ENCODE results near the gene SATL1.

SATL1 gene

DNA sequence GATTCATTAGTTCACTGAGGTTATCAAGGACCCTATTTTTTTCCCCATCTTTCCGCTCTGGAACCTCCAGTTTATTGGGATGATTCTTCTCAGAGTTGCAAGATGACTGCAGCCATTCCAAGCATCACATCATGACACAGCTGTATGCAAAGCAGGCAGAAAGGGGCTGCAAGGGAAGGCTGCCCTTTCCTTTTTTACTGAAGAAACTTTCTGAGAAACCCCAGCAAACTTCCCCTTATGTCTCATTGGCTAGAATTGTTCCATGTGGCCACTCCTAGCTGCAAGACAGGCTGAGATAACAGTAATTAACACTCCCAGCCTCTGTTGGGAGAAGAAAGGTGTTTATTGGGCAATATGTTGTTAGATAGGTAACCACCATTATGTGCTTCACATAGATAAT, 102.6 kb downstream of the SATL1 start:
- CTCF ChIA-PET = no interaction called here
- TF ChIP-seq, protein P1, sequence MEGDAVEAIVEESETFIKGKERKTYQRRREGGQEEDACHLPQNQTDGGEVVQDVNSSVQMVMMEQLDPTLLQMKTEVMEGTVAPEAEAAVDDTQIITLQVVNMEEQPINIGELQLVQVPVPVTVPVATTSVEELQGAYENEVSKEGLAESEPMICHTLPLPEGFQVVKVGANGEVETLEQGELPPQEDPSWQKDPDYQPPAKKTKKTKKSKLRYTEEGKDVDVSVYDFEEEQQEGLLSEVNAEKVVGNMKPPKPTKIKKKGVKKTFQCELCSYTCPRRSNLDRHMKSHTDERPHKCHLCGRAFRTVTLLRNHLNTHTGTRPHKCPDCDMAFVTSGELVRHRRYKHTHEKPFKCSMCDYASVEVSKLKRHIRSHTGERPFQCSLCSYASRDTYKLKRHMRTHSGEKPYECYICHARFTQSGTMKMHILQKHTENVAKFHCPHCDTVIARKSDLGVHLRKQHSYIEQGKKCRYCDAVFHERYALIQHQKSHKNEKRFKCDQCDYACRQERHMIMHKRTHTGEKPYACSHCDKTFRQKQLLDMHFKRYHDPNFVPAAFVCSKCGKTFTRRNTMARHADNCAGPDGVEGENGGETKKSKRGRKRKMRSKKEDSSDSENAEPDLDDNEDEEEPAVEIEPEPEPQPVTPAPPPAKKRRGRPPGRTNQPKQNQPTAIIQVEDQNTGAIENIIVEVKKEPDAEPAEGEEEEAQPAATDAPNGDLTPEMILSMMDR (IDR thresholded peaks at IDR 0.05; ENCODE audit: control extremely low read depth, extremely low read depth, low read depth, missing control alignments) = no peak
- POLR2A ChIA-PET = no interaction called here
- DNase-seq (ENCODE audit: extremely low spot score) = no peak

DNA sequence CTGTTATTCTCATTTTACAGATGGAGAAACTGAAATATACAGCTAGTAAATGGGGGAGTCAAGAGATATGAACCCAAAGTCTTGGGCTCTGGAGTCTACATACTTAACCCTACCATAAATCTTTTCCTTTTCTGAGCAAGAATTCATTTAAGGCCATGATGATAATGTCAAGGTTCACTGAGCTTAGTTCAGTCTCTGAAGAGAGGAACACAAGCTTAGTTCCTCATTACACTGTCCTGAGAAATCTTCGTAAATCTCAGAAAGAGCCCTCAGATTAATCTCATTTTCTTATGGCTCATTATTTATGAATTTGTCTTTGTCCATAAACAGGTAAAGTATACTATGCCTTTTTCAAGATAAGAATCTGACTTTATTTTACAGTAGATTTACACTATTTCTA, 104.2 kb downstream of the SATL1 start:
- TF ChIP-seq, protein P1 (IDR thresholded peaks at IDR 0.05; ENCODE audit: control extremely low read depth, extremely low read depth, low read depth, missing control alignments) = no peak
- POLR2A ChIA-PET = no interaction called here
- CTCF ChIA-PET = no interaction called here
- DNase-seq (ENCODE audit: extremely low spot score) = no peak

DNA sequence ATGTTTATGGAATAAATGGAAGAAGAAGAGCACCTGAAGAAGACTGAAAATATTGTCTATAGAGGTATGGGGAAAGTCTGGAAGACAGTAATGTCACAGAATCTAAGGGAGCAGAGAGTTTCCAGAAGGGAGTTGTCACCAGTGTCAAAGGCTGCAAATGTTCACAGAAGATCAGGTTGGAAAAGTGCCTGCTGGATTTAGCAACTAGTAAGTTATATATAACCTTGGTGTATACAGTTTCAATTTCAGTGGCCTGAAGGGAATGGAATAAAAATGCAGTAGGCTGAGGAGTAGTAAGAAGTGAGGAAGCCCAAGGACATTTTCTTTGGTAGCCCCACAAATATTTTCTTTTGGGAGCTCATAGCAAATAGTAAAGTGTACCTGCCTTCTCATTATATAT, 107.2 kb downstream of the SATL1 start:
- POLR2A ChIA-PET = no interaction called here
- DNase-seq (ENCODE audit: extremely low spot score) = no peak
- CTCF ChIA-PET = no interaction called here
- TF ChIP-seq, protein P1 (IDR thresholded peaks at IDR 0.05; ENCODE audit: control extremely low read depth, extremely low read depth, low read depth, missing control alignments) = no peak

DNA sequence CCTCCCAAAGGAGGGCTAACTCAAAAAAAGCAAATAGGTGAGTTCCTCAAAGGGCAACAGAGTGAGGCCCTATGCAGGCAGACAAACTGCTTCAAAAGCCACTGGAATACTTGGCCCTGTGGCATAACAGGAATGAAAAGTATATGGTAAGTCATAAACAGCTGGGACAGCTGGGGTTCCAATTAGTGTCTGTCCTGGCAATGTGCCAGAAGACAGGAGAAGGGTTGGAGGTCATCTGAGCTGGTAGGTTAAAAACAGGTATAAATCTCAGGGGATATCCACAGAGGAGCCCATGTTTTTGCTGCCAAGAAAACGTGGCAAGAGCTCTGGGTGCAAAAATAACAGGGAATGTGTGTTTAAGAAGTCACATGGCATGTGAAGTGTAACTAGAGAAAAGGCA, 128.3 kb downstream of the SATL1 start:
- CTCF ChIA-PET = interaction anchor here (1.0 kb wide), 1 partner anchor 430 kb away, joined by 4 read pairs; no protein-coding TSS in a partner anchor
- DNase-seq (ENCODE audit: extremely low spot score) = no peak
- TF ChIP-seq, protein P1 (IDR thresholded peaks at IDR 0.05; ENCODE audit: control extremely low read depth, extremely low read depth, low read depth, missing control alignments) = no peak
- POLR2A ChIA-PET = no interaction called here

DNA sequence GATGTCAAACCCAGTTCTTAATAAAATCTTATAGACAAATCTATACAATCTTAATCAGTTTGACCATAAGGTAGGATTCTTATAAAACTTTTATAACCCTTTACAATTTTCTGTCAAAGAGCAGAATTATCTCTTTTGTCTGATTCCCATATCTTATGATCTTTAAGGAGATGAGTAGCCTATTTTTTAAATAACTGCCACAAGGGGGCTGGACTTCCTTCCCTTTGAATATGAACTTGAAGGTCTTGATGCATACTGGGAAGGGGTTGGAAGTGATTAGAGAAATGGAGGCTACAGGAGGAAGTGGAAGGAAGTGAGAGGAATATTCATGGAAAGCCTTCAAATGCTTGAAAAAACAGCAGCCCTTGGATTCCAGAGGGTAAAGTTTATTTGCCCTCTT, 128.8 kb downstream of the SATL1 start:
- CTCF ChIA-PET = no interaction called here
- TF ChIP-seq, protein P1 (IDR thresholded peaks at IDR 0.05; ENCODE audit: control extremely low read depth, extremely low read depth, low read depth, missing control alignments) = no peak
- POLR2A ChIA-PET = no interaction called here
- no peak for DNase-seq (ENCODE audit: extremely low spot score)

DNA sequence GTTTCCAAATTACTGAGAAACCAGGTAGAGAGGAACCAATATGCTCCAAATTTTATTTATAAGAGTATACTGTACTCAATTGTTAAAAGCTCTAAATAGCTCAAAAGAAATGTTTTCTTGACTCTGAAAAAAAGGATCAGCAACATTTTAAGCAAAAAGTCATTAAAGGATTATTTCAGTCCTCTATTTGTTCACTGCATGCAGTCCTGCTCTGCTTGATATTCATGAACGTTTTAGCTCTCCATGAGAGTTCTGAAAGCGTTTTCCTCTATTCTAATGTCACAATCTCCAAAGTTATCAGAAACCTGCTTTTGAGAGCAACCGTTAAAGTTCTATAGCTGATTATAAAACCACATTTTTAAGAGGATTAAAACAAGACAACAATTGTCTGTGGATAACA, 129.4 kb downstream of the SATL1 start:
- ChIA-PET POLR2A (no interaction called here), CTCF (no interaction called here)
- no peak for DNase-seq (ENCODE audit: extremely low spot score)
- TF ChIP-seq, protein P1 (IDR thresholded peaks at IDR 0.05; ENCODE audit: control extremely low read depth, extremely low read depth, low read depth, missing control alignments) = no peak

DNA sequence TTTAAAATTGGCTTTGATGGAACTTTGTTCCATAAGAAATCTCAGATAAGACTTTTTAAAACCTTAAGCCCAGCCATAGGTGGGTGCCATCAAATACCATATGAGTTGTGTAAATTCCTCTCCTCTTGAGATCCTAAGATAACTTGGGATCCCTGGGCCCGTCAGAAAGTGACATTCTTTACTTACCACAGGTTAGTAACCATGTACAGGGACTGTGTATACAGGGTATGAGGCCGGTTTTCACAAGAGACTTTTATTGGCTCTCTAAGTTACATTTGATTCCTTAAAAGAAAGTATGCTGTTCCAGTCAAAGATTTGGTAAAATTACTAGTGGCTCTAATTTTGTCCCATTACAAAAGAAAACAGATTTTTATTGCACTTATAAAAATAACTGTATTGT, 129.8 kb downstream of the SATL1 start:
- POLR2A ChIA-PET = no interaction called here
- CTCF ChIA-PET = no interaction called here
- no peak for DNase-seq (ENCODE audit: extremely low spot score)
- TF ChIP-seq, protein P1 (IDR thresholded peaks at IDR 0.05; ENCODE audit: control extremely low read depth, extremely low read depth, low read depth, missing control alignments) = no peak
